Measurements from ENCODE around the gene DHX35. TPM values are rescaled to one million over a fixed set of nuclear protein-coding genes. Genes with fewer than 3 reads are reported as not detected.
A peak's percentile ranks its signal among the peaks of the same experiment; 100 is the strongest.

The DHX35 gene
- polyA plus RNA-seq, 3 donors, result 1.6 to 11.2 (median 2.7) TPM

DNA sequence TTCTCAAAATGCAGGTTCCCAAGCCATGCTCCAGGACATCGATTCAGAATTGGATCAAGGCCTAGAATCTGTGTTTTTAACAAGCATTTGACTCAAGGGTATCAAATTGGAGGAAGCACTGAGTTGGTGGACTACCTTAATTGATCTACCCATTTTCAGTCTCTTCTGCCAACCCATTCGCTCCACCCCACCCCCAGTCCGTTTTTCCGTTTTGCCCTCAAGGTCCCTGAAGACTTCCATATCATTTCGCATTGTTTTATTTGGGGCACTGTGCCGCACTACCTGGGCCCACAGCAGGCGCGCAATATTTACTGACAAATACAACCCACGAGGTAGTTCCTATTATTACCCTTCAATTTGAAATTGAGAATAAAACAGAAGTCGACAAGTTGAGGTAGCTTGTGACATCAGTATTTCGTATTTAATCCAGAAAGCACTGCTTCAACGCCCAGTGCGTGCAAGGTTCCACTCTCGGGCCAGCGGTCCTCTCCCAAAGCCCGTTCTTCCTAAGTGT lies 557 bp upstream of the DHX35 start:
- peak overlapping the region; percentile 99 for H3K4me2 ChIP-seq (replicated peaks; ENCODE audit: extremely low read depth, low read length, poor library complexity, severe bottlenecking)
- no peaks in the 10 kb centered on the region for H3K27me3 ChIP-seq (ENCODE audit: control insufficient read depth in 2 of 2, insufficient read depth in 2 of 2, low read length in 2 of 2)
- H3K27ac ChIP-seq (ENCODE audit: low read depth in 1 of 2, low read length in 2 of 2), result peak overlapping the region; percentile 11 to 95
- H3K27ac Mint-ChIP-seq, result peak overlapping the region; percentile 79 to 94 (median 91)
- peaks cover 4 to 13% of the 10 kb centered on the region in 2 donors for H3K36me3 Mint-ChIP-seq
- H3K4me3 ChIP-seq (replicated peaks in 1 of 3; ENCODE audit: low read depth in 2 of 3, low read length in 3 of 3), result peak overlapping the region; percentile 45 to 99 (median 75)
- peaks cover 6% of the 10 kb centered on the region for H4K20me1 ChIP-seq (ENCODE audit: insufficient read depth, low read length)
- peak overlapping the region; percentile 93 for H3K9ac ChIP-seq (ENCODE audit: insufficient read depth, low read length, poor library complexity, severe bottlenecking)
- intact Hi-C loops (cut with micrococcal nuclease), result loop anchor here (2.0 to 5.0 kb wide), 2 partner anchors 34 to 35 kb away; partner anchors contain the start of gene FAM83D (in 2 of the 2)
- no peaks in the 10 kb centered on the region for H3K9me3 ChIP-seq (replicated peaks in 1 of 2; ENCODE audit: control insufficient read depth in 1 of 2, insufficient read depth in 1 of 2, low read length in 2 of 2)
- no peaks in the 10 kb centered on the region for H3K27me3 Mint-ChIP-seq (ENCODE audit: low read depth in 3 of 3)
- peaks cover 43% of the 10 kb centered on the region for H3K79me2 ChIP-seq (ENCODE audit: insufficient read depth, low read length)
- H3K36me3 ChIP-seq (replicated peaks in 1 of 2; ENCODE audit: control insufficient read depth in 1 of 2, insufficient read depth in 2 of 2, low read length in 2 of 2), result peaks cover 0 to 14% of the 10 kb centered on the region in 2 donors
- H3K9me3 Mint-ChIP-seq, result no peaks in the 10 kb centered on the region
- peaks cover 14 to 23% of the 10 kb centered on the region in 2 donors for H3K4me1 ChIP-seq (ENCODE audit: control insufficient read depth in 1 of 2, insufficient read depth in 2 of 2, low read length in 2 of 2)
- TF ChIP-seq, protein P1, sequence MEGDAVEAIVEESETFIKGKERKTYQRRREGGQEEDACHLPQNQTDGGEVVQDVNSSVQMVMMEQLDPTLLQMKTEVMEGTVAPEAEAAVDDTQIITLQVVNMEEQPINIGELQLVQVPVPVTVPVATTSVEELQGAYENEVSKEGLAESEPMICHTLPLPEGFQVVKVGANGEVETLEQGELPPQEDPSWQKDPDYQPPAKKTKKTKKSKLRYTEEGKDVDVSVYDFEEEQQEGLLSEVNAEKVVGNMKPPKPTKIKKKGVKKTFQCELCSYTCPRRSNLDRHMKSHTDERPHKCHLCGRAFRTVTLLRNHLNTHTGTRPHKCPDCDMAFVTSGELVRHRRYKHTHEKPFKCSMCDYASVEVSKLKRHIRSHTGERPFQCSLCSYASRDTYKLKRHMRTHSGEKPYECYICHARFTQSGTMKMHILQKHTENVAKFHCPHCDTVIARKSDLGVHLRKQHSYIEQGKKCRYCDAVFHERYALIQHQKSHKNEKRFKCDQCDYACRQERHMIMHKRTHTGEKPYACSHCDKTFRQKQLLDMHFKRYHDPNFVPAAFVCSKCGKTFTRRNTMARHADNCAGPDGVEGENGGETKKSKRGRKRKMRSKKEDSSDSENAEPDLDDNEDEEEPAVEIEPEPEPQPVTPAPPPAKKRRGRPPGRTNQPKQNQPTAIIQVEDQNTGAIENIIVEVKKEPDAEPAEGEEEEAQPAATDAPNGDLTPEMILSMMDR (IDR thresholded peaks at IDR 0.05), result no peak
- H3K4me3 Mint-ChIP-seq, result peak overlapping the region; percentile 90 to 94
- H3K4me1 Mint-ChIP-seq, result peaks cover 15% of the 10 kb centered on the region
- peak overlapping the region; percentile 100 for H2AFZ ChIP-seq (ENCODE audit: insufficient read depth, low read depth, low read length, poor library complexity, severe bottlenecking)
- DNase-seq, result no peak
- 19% methylated on average over 10 of the region's 16 CpGs for WGBS (ENCODE audit: insufficient coverage)

DNA sequence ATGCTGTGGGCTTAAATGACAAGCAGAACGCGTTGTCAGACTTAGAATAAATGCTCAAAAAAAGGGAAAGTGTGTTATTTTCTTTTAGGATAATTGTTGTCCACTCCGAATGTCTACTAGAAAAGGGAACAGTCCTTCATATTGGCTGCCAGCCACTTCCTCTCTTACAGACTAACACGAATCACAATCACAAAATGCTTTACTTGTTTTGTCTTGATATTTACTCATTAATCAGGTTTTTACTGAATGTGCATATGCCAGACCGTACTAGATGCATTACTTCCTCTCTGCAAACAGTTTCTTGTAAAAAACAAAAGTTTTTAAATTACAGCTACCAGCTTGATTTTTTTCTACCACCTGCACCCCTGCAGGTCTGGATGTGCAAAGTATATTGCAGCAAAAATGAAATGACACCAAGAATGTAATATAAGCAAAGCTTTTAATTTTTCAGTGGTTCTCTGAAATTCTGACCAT lies 821 bp downstream of the DHX35 start:
- H3K27me3 ChIP-seq (ENCODE audit: control insufficient read depth in 2 of 2, insufficient read depth in 2 of 2, low read length in 2 of 2), result no peaks in the 10 kb centered on the region
- Mint-ChIP-seq H3K27me3 (ENCODE audit: low read depth in 3 of 3) (no peaks in the 10 kb centered on the region), H3K36me3 (peaks cover 12 to 20% of the 10 kb centered on the region in 2 donors), H3K4me1 (peaks cover 15% of the 10 kb centered on the region), H3K27ac (peak overlapping the region; percentile 89 to 95 (median 92)), H3K9me3 (no peaks in the 10 kb centered on the region), H3K4me3 (peak overlapping the region; percentile 90 to 94)
- no peaks in the 10 kb centered on the region for H3K9me3 ChIP-seq (replicated peaks in 1 of 2; ENCODE audit: control insufficient read depth in 1 of 2, insufficient read depth in 1 of 2, low read length in 2 of 2)
- H3K9ac ChIP-seq (ENCODE audit: insufficient read depth, low read length, poor library complexity, severe bottlenecking), result peak overlapping the region; percentile 93
- peak overlapping the region; percentile 100 for H2AFZ ChIP-seq (ENCODE audit: insufficient read depth, low read depth, low read length, poor library complexity, severe bottlenecking)
- H3K4me1 ChIP-seq (ENCODE audit: control insufficient read depth in 1 of 2, insufficient read depth in 2 of 2, low read length in 2 of 2), result peaks cover 14 to 23% of the 10 kb centered on the region in 2 donors
- H3K27ac ChIP-seq (ENCODE audit: low read depth in 1 of 2, low read length in 2 of 2), result peak overlapping the region; percentile 71 to 95
- peak overlapping the region; percentile 75 to 99 (median 91) for H3K4me3 ChIP-seq (replicated peaks in 1 of 3; ENCODE audit: low read depth in 2 of 3, low read length in 3 of 3)
- intact Hi-C loops (cut with micrococcal nuclease), result loop anchor here (2.0 to 5.0 kb wide), 2 partner anchors 36 kb away; partner anchors contain the start of gene FAM83D (in 2 of the 2)
- DNase-seq, result peak; percentile 7 to 38 (median 19)
- TF ChIP-seq, protein P1 (IDR thresholded peaks at IDR 0.05), result no peak
- H4K20me1 ChIP-seq (ENCODE audit: insufficient read depth, low read length), result peaks cover 15% of the 10 kb centered on the region
- peaks cover 55% of the 10 kb centered on the region for H3K79me2 ChIP-seq (ENCODE audit: insufficient read depth, low read length)
- H3K36me3 ChIP-seq (replicated peaks in 1 of 2; ENCODE audit: control insufficient read depth in 1 of 2, insufficient read depth in 2 of 2, low read length in 2 of 2), result peaks cover 2 to 27% of the 10 kb centered on the region in 2 donors
- H3K4me2 ChIP-seq (replicated peaks; ENCODE audit: extremely low read depth, low read length, poor library complexity, severe bottlenecking), result peak overlapping the region; percentile 99
- no CpG with 5 or more reads among the region's 5 CpGs for WGBS (ENCODE audit: insufficient coverage)

Data from CD14-positive monocyte (primary cell).